GM12872 (cell line): ENCODE data around the gene SEPTIN5.

ENCODE experiments used
- TF ChIP-seq, protein P1 (sequence below): IDR thresholded peaks from 3 replicates; pipeline ENCODE4 v1.5.1; 2011; ENCODE audit warnings: low read depth, mild to moderate bottlenecking, low read length, moderate library complexity; ENCODE audit not compliant: insufficient read depth

The SEPTIN5 gene

DNA sequence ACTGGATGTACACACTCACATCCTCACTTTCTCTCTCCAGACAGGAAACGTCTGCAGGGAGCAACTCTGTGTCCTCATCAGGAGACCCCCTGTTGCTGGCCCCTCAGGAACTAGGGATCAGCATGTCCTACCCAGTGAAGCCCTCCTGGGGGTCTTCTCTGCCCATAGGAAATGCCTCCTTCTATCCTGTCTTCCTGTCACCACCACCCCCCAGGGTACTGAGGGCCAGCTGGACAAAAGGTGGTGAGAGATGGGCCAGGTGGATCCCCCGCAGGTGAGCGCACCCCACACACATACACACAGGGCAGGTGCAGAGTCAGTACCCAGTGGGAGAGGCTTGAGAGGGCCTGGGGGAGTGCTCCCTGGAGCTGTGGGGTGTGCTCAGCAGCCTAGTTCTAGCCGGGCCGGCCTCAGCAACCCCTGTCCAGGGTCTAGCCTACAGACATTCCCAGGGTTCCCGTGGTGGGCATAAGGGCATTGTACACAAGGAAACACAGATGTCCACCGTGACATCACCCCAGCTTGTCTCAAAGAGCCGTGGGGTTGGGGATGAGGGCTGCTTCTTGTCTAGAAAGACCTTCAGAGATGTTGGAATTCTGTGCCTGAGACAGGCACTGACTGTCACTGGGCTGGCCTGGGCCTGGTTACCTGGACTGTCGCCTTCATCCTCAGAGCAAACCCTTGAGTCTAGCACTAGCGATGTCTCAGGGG, 18.3 kb downstream of the SEPTIN5 start:
- TF ChIP-seq, protein P1, sequence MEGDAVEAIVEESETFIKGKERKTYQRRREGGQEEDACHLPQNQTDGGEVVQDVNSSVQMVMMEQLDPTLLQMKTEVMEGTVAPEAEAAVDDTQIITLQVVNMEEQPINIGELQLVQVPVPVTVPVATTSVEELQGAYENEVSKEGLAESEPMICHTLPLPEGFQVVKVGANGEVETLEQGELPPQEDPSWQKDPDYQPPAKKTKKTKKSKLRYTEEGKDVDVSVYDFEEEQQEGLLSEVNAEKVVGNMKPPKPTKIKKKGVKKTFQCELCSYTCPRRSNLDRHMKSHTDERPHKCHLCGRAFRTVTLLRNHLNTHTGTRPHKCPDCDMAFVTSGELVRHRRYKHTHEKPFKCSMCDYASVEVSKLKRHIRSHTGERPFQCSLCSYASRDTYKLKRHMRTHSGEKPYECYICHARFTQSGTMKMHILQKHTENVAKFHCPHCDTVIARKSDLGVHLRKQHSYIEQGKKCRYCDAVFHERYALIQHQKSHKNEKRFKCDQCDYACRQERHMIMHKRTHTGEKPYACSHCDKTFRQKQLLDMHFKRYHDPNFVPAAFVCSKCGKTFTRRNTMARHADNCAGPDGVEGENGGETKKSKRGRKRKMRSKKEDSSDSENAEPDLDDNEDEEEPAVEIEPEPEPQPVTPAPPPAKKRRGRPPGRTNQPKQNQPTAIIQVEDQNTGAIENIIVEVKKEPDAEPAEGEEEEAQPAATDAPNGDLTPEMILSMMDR: no peak

DNA sequence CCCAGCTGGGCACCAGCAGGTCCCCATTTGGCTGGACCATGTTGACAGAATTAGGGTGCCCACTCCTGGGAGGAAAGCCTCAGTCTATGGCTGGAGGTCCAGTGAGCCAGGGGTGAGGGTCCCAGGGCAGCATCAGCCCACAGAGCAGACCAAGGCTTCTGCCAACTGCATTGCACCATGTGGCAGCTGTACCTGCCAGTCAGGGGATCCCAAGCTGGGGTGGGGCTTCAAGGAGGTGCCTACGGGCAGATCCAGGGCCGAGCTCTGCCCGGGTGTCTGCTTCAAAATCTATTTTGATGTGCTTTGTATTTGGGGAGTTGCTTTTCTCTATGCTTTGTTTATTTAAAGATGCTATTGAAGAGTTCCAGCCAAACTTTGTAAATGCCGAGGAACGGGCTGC, 19.5 kb downstream of the SEPTIN5 start:
- TF ChIP-seq, protein P1: no peak

DNA sequence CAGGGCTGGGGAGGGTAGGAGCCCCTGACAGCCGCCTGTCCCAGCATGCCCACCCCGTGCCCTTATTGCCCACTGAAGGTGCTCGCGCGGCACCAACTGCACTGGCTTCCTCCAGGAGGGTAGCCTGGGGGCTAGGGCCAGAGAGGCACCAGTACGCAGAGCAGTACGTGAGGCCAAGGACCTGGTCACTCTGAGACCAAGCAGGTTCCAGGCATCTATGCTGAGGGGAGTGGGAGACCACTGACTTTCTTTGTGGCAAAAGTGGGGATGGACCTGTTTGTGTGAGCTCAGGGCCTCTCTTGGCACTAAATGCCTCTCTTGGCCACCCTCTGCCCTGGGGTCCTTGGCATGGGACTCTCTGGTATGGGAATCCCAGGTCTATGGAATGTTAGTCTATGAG, 19.9 kb downstream of the SEPTIN5 start:
- TF ChIP-seq, protein P1: no peak

DNA sequence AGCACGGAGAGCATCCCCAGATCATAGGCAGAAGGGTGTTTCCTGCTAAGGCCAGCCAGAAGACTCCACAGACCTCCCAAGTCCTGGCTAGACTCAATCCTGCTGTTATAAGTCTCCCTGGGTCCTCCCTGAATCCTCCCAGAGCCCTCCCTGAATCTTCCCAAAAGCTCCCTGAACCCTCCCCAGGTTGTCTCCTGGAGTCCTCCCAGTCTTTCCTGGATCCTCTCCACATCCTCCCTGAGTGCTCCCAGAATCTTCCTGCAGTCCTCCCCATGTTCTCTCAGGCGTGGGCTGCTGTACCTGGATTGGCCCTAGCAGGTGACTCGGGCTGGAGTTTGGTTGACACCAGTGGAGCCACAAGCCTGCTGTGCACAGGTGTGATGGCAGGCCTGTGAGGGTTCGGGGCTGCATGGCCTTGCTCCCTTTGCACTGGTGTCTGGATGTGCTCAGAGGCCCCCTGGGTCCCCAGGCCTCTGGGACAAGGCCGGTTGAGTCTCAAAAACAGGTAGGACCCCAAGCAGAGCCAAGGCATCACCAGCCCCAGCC, 20.6 kb downstream of the SEPTIN5 start:
- TF ChIP-seq, protein P1: no peak

DNA sequence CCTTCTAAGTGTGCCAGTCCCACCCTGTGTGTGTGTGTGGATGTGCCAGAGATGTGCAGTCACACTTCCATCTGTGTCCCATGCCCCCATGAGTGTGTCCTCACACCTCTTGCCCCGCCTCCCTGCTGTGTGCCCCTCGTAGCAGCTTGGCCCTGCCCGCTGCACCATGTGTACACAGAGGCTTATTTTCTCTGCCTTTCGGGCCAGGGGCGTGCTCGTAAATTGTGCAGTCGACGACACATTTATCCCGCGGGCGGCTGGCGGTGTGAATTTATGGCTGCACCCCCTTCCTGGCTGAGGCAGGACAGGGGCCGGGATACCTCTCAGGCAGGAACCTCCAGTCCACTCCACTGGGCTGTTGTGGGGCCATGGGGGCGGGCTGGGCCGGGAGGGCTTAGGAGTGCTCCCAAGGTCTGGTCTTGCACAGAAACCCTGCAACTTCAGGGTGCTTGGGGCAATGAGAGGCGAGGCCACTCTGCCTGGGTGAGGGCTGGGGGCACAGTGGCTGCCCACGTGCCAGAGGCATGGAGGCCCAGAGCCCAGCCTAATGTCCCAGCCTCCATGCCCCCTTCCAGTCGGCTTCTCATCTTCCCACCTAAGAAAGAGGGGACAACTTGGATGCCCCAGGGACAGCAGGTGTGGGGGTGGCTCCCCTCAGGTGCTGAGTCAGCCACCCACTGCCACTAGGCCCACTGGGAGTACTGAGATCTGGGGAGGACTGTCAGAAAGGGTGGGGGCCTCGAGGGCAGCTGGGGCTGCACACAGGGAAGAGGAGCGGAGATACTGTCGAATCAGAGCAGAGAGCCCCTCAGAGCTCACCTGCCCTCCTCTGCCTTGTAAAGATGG, 21.6 kb downstream of the SEPTIN5 start:
- TF ChIP-seq, protein P1: no peak

DNA sequence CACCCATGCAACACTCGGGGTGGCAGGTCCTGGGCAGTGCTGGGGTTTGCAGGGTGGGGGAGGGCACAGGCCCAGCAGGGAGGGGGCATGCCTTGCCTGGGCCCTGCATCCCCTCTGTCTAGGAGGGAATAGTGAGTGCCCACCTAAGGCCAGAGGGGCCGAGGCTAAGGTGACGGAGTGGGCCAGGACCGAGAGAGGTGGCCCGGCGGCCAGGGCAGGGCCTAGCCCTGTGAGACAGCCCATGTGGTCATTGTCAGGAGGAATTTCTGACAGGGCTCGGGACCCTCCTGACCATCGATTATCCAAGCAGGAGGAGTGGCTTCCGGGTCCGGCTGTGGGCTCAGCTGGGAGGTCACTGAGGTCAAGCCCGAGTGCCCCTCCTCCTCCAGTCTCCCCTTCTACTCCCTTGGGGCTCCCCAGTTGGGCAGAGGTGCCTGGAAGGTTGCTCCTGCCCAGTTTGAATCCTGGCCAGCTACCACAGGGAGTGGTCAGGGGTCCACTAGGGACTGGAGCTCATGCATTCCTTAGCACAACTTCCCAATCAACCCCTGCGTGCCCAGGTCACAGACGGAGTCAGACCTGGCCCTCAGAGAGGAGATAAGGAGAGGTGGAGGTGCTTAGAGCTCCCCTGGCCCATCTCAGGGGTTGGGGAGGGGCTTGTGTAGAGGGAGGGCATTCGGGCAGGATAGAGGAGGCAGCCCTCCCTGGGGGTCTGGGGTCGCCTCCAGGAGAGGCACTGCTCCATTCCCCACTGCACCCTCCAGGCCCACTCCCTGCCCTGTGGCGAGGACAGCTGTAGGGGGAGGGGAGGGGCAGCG, 23.8 kb downstream of the SEPTIN5 start:
- TF ChIP-seq, protein P1: no peak
